ENCODE data around the gene TPP2. TPM values are rescaled to one million over a fixed set of nuclear protein-coding genes. Genes with fewer than 3 reads are reported as not detected.

The TPP2 gene
- total RNA-seq, 4 donors from 2014 or later: 24.5 to 32.2 (median 26.8) TPM

- TF ChIP-seq POLR2A (IDR thresholded peaks at IDR 0.05) (no peak), CTCF (IDR thresholded peaks at IDR 0.05) (no peak)
- no peak for DNase-seq (ENCODE audit: low spot score in 2 of 2)
- intact Hi-C loops (cut with DNase I; ENCODE audit: low total_unique reads): no loop called here
- 43 to 60% methylated on average over 3 of the region's 3 CpGs for whole genome bisulfite sequencing, 2 donors
- no peak overlapping the region for H3K4me3 ChIP-seq (ENCODE audit: low read depth, poor library complexity, severe bottlenecking)
These were observed 51.3 kb downstream of the TPP2 start for GRCh38 chr13:102648046-102648445.

GRCh38 chr13:102650444-102650843, 53.7 kb downstream of the TPP2 start:
- 94% methylated on average over 3 of the region's 3 CpGs for WGBS, 2 donors
- TF ChIP-seq POLR2A (IDR thresholded peaks at IDR 0.05) (no peak), CTCF (IDR thresholded peaks at IDR 0.05) (no peak)
- intact Hi-C loops (cut with DNase I; ENCODE audit: low total_unique reads): no loop called here
- DNase-seq (ENCODE audit: low spot score in 2 of 2): no peak
- no peak overlapping the region for H3K4me3 ChIP-seq (ENCODE audit: low read depth, poor library complexity, severe bottlenecking)

GRCh38 chr13:102651392-102651791, 54.6 kb downstream of the TPP2 start:
- no peak for DNase-seq (ENCODE audit: low spot score in 2 of 2)
- no peak overlapping the region for H3K4me3 ChIP-seq (ENCODE audit: low read depth, poor library complexity, severe bottlenecking)
- intact Hi-C loops (cut with DNase I; ENCODE audit: low total_unique reads): no loop called here
- TF ChIP-seq POLR2A (IDR thresholded peaks at IDR 0.05) (no peak), CTCF (IDR thresholded peaks at IDR 0.05) (no peak)

- 66% methylated on average over 5 of the region's 5 CpGs for whole genome bisulfite sequencing, 2 donors
- H3K4me3 ChIP-seq (ENCODE audit: low read depth, poor library complexity, severe bottlenecking): no peak overlapping the region
- intact Hi-C loops (cut with DNase I; ENCODE audit: low total_unique reads): no loop called here
- TF ChIP-seq CTCF (IDR thresholded peaks at IDR 0.05) (no peak), POLR2A (IDR thresholded peaks at IDR 0.05) (no peak)
- DNase-seq (ENCODE audit: low spot score in 2 of 2): no peak
These were observed 55.1 kb downstream of the TPP2 start for GRCh38 chr13:102651892-102652291.

- no peak for DNase-seq (ENCODE audit: low spot score in 2 of 2)
- 91 to 94% methylated on average over 2 of the region's 2 CpGs for WGBS, 2 donors
- no peak for TF ChIP-seq POLR2A (IDR thresholded peaks at IDR 0.05)
- no peak for TF ChIP-seq CTCF (IDR thresholded peaks at IDR 0.05)
- intact Hi-C loops (cut with DNase I; ENCODE audit: low total_unique reads): no loop called here
- no peak overlapping the region for H3K4me3 ChIP-seq (ENCODE audit: low read depth, poor library complexity, severe bottlenecking)
These were observed 58.0 kb downstream of the TPP2 start for GRCh38 chr13:102654756-102655155.

- H3K4me3 ChIP-seq (ENCODE audit: low read depth, poor library complexity, severe bottlenecking): no peak overlapping the region
- no peak for TF ChIP-seq CTCF (IDR thresholded peaks at IDR 0.05)
- no peak for TF ChIP-seq POLR2A (IDR thresholded peaks at IDR 0.05)
- intact Hi-C loops (cut with DNase I; ENCODE audit: low total_unique reads): no loop called here
- WGBS, 2 donors: 92 to 96% methylated on average over 6 of the region's 6 CpGs
- DNase-seq (ENCODE audit: low spot score in 2 of 2): no peak
These were observed 60.8 kb downstream of the TPP2 start for GRCh38 chr13:102657630-102658029.
